Tibial artery (tissue), 4 donors: ENCODE data around the gene EPOP.

Experiments
- DNase-seq, 2 donors: peaks; one replicate each; pipeline ENCODE4 v3.0.0-alpha.2; 2019
- H3K27ac ChIP-seq, 2 donors: fragments of 200-600 bp; sonication (generic) in 1 of 2; 1 replicate in 1 of 2; 2 replicates in 1 of 2; pipeline ENCODE4 v1.5.1; 2018 to 2019; ENCODE audit warnings: mild to moderate bottlenecking in 1 of 2
- H3K27me3 ChIP-seq, 2 donors: fragments of 200-600 bp; sonication (generic) in 1 of 2; one replicate each; pipeline versions ENCODE4 v1.5.1 to v1.6.0; 2016 to 2019
- H3K36me3 ChIP-seq, 3 donors: fragments of 200-600 bp; sonication (generic) in 2 of 3; one replicate each; pipeline ENCODE4 v1.5.1; 2016 to 2019; ENCODE audit warnings: mild to moderate bottlenecking in 2 of 3
- H3K4me1 ChIP-seq, 4 donors: fragments of 200-600 bp; sonication (generic) in 2 of 4; 1 replicate in 3 of 4; 2 replicates in 1 of 4; pipeline ENCODE4 v1.5.1; 2016 to 2019
- H3K4me3 ChIP-seq, 2 donors: fragments of 200-600 bp; sonication (generic) in 1 of 2; 1 replicate in 1 of 2; 2 replicates in 1 of 2; pipeline ENCODE4 v1.5.1; 2018 to 2019; ENCODE audit warnings: mild to moderate bottlenecking in 2 of 2
- H3K9me3 ChIP-seq, 3 donors: fragments of 200-600 bp; sonication (generic) in 1 of 3; one replicate each; pipeline ENCODE4 v1.5.1; 2016 to 2019
- intact Hi-C: fragments of 100-400 bp; cut with DNase I; formaldehyde crosslinking; loops from one replicate; pipeline ENCODE4 v1.15.0; 2023; ENCODE audit warnings: low total_unique reads
- TF ChIP-seq, protein P1 (sequence below), 2 experiments: fragments of 200-600 bp in 1 of 2; fragments of 450-650 bp in 1 of 2; IDR thresholded peaks; one replicate each; pipeline ENCODE4 v1.5.1; 2017 to 2019; ENCODE audit warnings: antibody characterized with exemption in 2 of 2, mild to moderate bottlenecking in 1 of 2, moderate library complexity in 1 of 2

Gene EPOP

GRCh38 chr17:38660097-38661025, 14.4 kb downstream of the EPOP start:
- DNase-seq: no peak
- intact Hi-C loops: no loop called here

DNA sequence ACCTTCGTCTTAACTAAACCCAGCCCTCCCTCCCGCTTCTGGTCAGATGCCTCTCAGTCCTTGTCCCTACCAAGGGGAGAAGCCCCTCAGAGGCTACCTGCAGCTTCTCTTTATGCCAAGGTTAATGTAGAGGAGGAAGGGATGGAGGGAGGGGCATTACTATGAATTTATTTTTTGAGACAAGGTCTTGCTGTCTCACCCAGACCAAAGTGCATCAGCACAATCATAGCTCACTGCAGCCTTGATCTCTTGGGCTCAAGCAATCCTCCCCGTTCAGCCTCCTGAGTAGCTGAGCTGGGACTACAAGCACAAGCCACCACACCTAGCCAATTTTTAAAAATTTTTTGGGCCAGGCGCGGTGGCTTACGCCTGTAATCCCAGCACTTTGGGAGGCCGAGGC, 15.3 kb downstream of the EPOP start:
- intact Hi-C loops: no loop called here
- DNase-seq: no peak

More at GRCh38 chr17:38660097-38661025, 14.4 kb downstream of the EPOP start:
- Histone ChIP-seq H3K27ac (no peak overlapping the region), H3K4me1 (peaks cover 0 to 8% (median 0%) of the 10 kb centered on the region in 4 donors), H3K4me3 (no peak overlapping the region), H3K36me3 (no peaks in the 10 kb centered on the region), H3K9me3 (no peaks in the 10 kb centered on the region), H3K27me3 (peaks cover 0 to 60% of the 10 kb centered on the region in 2 donors)
- TF ChIP-seq, protein P1, sequence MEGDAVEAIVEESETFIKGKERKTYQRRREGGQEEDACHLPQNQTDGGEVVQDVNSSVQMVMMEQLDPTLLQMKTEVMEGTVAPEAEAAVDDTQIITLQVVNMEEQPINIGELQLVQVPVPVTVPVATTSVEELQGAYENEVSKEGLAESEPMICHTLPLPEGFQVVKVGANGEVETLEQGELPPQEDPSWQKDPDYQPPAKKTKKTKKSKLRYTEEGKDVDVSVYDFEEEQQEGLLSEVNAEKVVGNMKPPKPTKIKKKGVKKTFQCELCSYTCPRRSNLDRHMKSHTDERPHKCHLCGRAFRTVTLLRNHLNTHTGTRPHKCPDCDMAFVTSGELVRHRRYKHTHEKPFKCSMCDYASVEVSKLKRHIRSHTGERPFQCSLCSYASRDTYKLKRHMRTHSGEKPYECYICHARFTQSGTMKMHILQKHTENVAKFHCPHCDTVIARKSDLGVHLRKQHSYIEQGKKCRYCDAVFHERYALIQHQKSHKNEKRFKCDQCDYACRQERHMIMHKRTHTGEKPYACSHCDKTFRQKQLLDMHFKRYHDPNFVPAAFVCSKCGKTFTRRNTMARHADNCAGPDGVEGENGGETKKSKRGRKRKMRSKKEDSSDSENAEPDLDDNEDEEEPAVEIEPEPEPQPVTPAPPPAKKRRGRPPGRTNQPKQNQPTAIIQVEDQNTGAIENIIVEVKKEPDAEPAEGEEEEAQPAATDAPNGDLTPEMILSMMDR (IDR thresholded peaks at IDR 0.05): no peak

GRCh38 chr17:38658741-38659345, 15.9 kb downstream of the EPOP start:
- H3K4me1 ChIP-seq: peaks cover 0 to 8% (median 2%) of the 10 kb centered on the region in 4 donors
- TF ChIP-seq, protein P1 (IDR thresholded peaks at IDR 0.05): no peak
- intact Hi-C loops: no loop called here
- H3K36me3 ChIP-seq: no peaks in the 10 kb centered on the region
- H3K9me3 ChIP-seq: no peaks in the 10 kb centered on the region
- no peak overlapping the region for H3K4me3 ChIP-seq
- no peak overlapping the region for H3K27ac ChIP-seq
- peaks cover 0 to 64% of the 10 kb centered on the region in 2 donors for H3K27me3 ChIP-seq
- DNase-seq: peak in 1 of 2 donors; percentile 54

More for the DNA sequence above, 15.3 kb downstream of the EPOP start:
- H3K27me3 ChIP-seq: peaks cover 0 to 64% of the 10 kb centered on the region in 2 donors
- no peak overlapping the region for H3K4me3 ChIP-seq
- peaks cover 0 to 8% (median 1%) of the 10 kb centered on the region in 4 donors for H3K4me1 ChIP-seq
- H3K27ac ChIP-seq: no peak overlapping the region
- no peaks in the 10 kb centered on the region for H3K9me3 ChIP-seq
- no peaks in the 10 kb centered on the region for H3K36me3 ChIP-seq
- TF ChIP-seq, protein P1 (IDR thresholded peaks at IDR 0.05): no peak

DNA sequence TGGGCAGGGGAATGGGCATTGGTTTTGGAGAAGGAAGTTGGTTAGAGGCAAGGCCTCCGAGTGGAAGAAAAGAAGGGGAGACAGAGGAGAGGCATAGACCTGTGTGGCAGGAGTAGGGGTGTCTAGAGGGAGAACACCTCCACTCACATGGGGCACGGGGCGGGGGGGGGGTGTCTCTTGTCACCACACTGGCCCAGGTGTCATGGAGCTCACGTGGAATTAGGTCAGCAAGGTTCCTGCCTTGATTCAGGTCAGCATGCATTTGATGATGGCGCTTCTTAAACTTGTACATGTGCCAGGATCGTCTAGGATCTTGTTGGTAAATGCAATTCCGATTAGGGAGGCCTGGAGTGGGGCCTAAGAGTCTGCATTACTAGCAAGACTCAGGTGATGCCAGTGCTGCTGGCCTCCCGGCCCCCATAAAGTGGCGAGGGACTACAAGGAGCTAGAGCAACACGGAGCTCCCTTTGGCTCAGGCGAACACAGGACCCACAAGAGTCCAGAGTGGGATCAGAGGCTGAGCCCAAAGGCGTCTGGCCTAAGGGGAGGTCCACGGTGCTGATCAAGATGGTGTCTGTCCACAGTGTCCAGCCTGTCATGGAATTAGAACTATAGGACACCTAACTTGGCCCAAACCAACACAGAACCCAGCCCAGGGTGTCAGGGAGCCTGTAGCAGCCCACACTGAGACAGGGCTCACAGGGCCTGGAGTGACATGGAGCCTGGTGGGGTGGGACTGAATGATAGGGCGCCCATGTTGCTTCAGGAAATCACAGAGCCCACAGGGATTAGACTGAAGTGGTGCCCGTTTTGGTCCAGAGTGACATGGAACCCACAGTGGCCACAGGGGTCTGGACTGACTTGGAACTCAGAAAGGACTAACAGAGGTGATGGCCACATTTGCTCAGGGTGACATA, 16.7 kb downstream of the EPOP start:
- Histone ChIP-seq H3K27ac (no peak overlapping the region), H3K36me3 (no peaks in the 10 kb centered on the region), H3K4me1 (peaks cover 0 to 8% (median 2%) of the 10 kb centered on the region in 4 donors), H3K27me3 (peaks cover 0 to 67% of the 10 kb centered on the region in 2 donors), H3K9me3 (no peaks in the 10 kb centered on the region), H3K4me3 (no peak overlapping the region)
- TF ChIP-seq, protein P1 (IDR thresholded peaks at IDR 0.05): no peak
- DNase-seq: peak in 1 of 2 donors; percentile 51
- intact Hi-C loops: no loop called here
